ENCODE data around the gene MRPS23. TPM values are rescaled to one million over a fixed set of nuclear protein-coding genes. Genes with fewer than 3 reads are reported as not detected.

MRPS23 gene
- total RNA-seq, 1 donor, result 19.9 TPM

DNA sequence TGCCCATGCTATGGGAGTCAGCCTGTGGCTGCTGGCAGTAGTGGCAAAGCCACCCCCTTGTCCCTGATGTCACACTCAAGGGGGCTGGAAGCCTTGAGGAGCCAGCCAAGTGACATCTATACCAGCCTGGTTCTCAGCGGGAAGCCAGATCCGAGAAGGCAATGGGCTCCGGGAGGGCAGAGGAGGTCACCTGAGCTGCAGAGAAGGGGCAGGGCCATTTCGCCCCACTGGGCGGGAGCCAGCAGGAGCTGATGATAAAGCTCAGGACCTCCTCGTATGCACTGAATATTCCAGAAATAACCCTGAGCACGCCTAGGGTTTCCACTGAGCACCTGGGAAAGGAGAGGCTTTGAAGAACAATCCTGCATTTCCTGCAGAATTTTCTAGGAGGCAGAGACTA, 19.0 kb downstream of the MRPS23 start:
- Histone ChIP-seq H3K27ac (ENCODE audit: low read depth, low read length) (no peak overlapping the region), H3K4me2 (ENCODE audit: insufficient read depth, low read length) (no peak overlapping the region), H3K4me1 (ENCODE audit: insufficient read depth, low read length) (peaks cover 11% of the 10 kb centered on the region), H3K36me3 (ENCODE audit: insufficient read depth, low read length) (no peaks in the 10 kb centered on the region), H3K79me2 (ENCODE audit: insufficient read depth, low read length) (no peaks in the 10 kb centered on the region), H2AFZ (ENCODE audit: low read length) (no peak overlapping the region), H3K27me3 (ENCODE audit: insufficient read depth, low read length) (no peaks in the 10 kb centered on the region), H3K4me3 (ENCODE audit: insufficient read depth, low read length) (no peak overlapping the region), H3K9me3 (ENCODE audit: low read depth, low read length) (no peaks in the 10 kb centered on the region), H4K20me1 (ENCODE audit: insufficient read depth, low read length) (no peaks in the 10 kb centered on the region)
- DNase-seq (ENCODE audit: insufficient read length, low spot score, missing footprints), result no peak
- no peak for TF ChIP-seq CTCF (IDR thresholded peaks at IDR 0.05; ENCODE audit: extremely low read depth, low read depth, low read length)

GRCh38 chr17:57823469-57824401, 26.1 kb downstream of the MRPS23 start:
- no peak for TF ChIP-seq CTCF (IDR thresholded peaks at IDR 0.05; ENCODE audit: extremely low read depth, low read depth, low read length)
- Histone ChIP-seq H3K79me2 (ENCODE audit: insufficient read depth, low read length) (no peaks in the 10 kb centered on the region), H3K4me2 (ENCODE audit: insufficient read depth, low read length) (no peak overlapping the region), H3K4me3 (ENCODE audit: insufficient read depth, low read length) (no peak overlapping the region), H3K27me3 (ENCODE audit: insufficient read depth, low read length) (no peaks in the 10 kb centered on the region), H2AFZ (ENCODE audit: low read length) (no peak overlapping the region), H3K9me3 (ENCODE audit: low read depth, low read length) (no peaks in the 10 kb centered on the region), H3K36me3 (ENCODE audit: insufficient read depth, low read length) (no peaks in the 10 kb centered on the region), H3K27ac (ENCODE audit: low read depth, low read length) (no peak overlapping the region), H4K20me1 (ENCODE audit: insufficient read depth, low read length) (no peaks in the 10 kb centered on the region), H3K4me1 (ENCODE audit: insufficient read depth, low read length) (no peaks in the 10 kb centered on the region)
- DNase-seq (ENCODE audit: insufficient read length, low spot score, missing footprints), result no peak

GRCh38 chr17:57819867-57820266, 30.0 kb downstream of the MRPS23 start:
- DNase-seq (ENCODE audit: insufficient read length, low spot score, missing footprints), result no peak
- H3K4me3 ChIP-seq (ENCODE audit: insufficient read depth, low read length), result no peak overlapping the region
- H3K4me2 ChIP-seq (ENCODE audit: insufficient read depth, low read length), result no peak overlapping the region
- no peak for TF ChIP-seq CTCF (IDR thresholded peaks at IDR 0.05; ENCODE audit: extremely low read depth, low read depth, low read length)
- peaks cover 13% of the 10 kb centered on the region for H3K27me3 ChIP-seq (ENCODE audit: insufficient read depth, low read length)
- no peak overlapping the region for H2AFZ ChIP-seq (ENCODE audit: low read length)
- H4K20me1 ChIP-seq (ENCODE audit: insufficient read depth, low read length), result no peaks in the 10 kb centered on the region
- no peak overlapping the region for H3K27ac ChIP-seq (ENCODE audit: low read depth, low read length)
- no peaks in the 10 kb centered on the region for H3K4me1 ChIP-seq (ENCODE audit: insufficient read depth, low read length)
- H3K9me3 ChIP-seq (ENCODE audit: low read depth, low read length), result no peaks in the 10 kb centered on the region
- H3K36me3 ChIP-seq (ENCODE audit: insufficient read depth, low read length), result no peaks in the 10 kb centered on the region
- no peaks in the 10 kb centered on the region for H3K79me2 ChIP-seq (ENCODE audit: insufficient read depth, low read length)

DNA sequence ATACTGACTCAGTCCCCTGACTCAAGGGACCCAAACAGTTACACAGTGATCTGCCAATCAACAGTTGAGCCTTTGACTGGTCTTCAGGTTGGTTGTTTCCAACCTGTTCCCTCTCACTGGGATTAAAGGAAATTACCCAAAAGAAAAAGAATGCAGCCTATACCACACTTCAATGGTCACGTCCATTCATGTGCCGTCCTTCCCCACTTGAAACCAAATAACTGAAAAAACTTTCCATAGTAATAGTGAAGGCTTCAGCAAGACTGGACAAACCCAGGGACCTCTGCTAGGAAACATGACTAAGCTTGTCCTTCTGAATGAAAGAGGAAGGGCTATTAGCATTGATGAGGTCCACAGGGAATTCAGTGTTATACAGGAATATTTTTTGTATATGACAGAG, 30.6 kb downstream of the MRPS23 start:
- Histone ChIP-seq H4K20me1 (ENCODE audit: insufficient read depth, low read length) (no peaks in the 10 kb centered on the region), H3K79me2 (ENCODE audit: insufficient read depth, low read length) (no peaks in the 10 kb centered on the region), H3K9me3 (ENCODE audit: low read depth, low read length) (no peaks in the 10 kb centered on the region), H3K36me3 (ENCODE audit: insufficient read depth, low read length) (no peaks in the 10 kb centered on the region), H3K27me3 (ENCODE audit: insufficient read depth, low read length) (peaks cover 18% of the 10 kb centered on the region), H2AFZ (ENCODE audit: low read length) (no peak overlapping the region), H3K27ac (ENCODE audit: low read depth, low read length) (no peak overlapping the region), H3K4me2 (ENCODE audit: insufficient read depth, low read length) (no peak overlapping the region), H3K4me3 (ENCODE audit: insufficient read depth, low read length) (no peak overlapping the region), H3K4me1 (ENCODE audit: insufficient read depth, low read length) (no peaks in the 10 kb centered on the region)
- DNase-seq (ENCODE audit: insufficient read length, low spot score, missing footprints), result no peak
- TF ChIP-seq CTCF (IDR thresholded peaks at IDR 0.05; ENCODE audit: extremely low read depth, low read depth, low read length), result no peak
